ENCODE measurements around the gene RBM4B.

The RBM4B gene

DNA sequence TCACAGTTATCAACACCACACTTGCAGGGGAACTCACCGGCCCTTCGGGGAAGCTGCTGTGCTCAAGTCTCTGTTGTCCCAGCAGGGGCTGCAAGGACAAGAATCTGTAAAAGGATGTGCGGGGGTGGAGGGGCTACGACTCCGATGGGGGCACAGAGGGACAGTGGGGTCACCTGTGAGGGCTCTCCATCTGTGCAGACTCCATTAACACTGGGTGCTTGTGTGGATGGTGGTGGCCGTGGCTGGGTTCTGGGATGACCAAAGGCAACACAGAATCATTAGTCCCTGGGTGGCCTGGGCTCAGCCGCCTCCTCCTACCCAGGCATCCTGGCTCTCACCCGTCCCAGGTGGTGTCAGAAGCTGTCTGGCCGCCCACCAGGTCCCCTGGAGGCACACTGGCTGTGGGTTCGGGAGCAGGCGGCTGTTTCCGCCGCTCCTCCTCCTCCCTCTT, 10.2 kb upstream of the RBM4B start:
- peak in 8 of 56 donors; percentile 4 to 33 (median 15) for DNase-seq

DNA sequence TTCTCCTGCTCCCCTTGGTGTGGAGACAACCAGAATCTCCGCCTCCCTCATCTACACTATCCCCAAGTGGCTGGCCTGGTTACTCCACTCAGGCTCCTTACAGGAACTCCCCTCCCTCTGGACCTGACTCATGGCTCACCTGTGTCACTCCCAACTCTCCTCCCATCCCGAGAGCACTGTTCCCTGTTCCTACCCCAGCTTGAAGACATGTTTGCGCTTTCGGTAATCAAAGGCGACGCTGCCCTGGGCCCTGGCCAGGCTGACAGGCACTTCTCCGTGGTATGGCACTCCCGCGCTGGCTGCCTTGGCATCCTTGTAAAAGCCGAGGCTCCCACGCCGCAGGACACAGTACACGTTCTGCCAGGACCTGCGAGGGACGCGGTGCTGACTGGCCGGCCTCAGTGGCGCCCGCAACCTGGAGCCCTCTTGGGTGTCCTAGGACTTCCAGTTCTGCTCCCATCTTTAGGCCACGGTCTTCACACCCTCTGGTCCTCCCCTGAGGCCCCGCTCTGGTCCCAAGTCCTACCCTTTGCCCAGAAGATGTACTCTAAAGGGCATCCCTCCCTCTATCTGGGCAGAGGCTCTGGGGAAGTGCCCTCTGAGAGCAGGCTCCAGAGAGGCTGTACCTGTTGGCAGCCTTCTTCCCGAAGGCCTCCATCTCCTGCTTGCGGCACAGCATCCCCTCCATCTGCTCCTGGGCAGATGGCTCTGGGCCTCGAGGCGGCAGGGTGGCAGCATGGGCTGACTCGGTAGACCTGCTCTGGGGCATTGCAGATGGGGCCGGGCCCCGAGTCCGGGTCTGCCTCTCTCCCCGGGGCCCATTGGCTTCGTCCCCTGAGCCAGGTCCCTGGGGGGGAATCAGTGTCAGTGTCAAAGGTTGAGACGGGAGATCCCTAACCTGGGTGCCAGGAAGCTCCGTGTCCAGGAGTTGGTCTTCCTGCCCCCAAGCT, 9.4 kb upstream of the RBM4B start:
- DNase-seq, result no peak

DNA sequence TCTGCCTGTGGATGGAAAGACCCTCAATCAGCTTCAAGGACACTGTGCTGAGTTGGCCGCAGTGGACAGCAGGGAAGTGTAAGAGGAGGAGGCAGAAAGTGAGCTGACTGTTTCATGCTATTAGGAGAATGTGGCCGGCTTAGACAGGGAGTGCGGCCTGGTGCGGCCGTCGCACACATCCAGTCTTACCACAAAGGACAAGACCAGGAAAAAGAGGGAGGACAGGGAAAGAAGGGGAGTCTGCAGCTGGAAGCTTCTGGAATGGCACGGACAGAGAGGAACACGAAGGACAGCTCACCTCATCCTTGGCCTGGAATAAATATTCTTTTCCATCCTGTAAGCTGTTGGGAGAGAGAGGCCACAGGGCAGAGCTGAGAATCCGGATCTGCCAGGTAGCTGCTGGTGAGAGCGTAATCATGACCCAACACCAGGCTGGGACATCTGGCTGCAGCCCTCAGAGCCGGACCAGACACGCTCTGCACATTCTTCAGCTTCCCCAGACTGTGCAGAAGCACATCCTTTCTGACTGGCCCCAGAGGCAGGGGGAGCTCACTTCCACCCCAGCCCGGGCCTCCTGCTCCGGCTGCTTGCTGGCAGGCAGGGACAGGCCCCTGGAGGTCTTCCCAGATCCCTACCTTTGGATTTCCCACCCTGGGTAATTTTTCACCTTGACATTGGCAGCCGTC, 8.6 kb upstream of the RBM4B start:
- no peak for DNase-seq

DNA sequence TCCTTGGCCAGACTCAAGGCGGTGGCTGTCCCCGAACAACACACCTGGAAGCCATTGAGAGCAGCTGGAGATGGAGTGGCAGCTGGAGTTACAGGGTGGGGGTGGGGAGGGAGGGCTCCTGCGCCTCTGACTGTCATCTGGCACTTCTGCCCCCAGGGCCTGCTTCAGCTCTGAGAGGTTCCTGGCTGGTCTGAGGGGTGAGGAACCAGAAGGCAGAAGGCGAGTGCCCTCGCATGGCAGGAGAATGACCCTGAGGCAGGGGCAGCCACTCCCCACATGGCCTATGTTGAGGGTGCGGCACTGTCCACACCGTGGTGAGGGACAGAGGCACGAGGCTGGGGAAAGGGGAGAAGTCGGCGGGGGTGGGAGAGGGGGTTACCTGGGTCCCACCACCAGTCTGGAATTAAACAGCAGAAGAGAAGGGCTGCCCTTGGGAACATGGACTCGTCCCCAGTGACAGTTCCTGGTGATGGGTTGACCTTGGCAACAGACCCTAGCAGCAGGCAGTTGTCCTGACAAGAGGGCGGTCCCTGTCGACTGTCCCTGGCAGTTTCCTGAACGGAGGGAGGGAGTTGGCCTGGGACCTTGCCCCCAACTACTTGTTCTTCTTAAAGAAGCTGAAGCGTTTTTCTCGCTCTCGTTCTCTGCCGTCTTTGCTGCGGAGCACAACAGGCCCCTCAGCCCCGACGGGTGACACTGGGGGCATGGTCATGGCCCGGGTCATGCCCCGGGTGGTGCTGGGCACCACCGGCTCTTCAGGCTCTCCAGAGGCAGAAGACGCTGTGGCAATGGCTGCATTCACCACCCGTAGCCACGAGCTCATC, 7.8 kb upstream of the RBM4B start:
- no peak for DNase-seq

DNA sequence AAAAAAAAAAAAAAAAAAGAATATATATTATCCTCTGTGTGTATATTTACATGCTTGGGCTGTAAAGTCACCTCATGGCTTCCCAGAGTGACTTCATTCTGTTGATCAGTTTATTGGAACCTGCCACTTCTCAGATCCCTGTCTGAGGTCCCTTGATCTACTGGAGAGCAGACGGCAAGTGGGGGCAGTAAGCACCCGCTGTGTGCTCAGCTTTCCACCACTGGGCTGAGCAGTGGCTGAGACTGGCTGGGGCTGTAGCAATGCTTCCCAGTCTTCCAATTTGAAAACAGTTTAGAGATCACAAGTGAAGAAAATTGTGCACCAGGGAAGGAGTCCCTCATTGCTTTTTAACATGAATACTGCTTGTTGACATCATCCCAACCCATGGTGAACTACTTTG, 6.9 kb upstream of the RBM4B start:
- DNase-seq, result no peak

DNA sequence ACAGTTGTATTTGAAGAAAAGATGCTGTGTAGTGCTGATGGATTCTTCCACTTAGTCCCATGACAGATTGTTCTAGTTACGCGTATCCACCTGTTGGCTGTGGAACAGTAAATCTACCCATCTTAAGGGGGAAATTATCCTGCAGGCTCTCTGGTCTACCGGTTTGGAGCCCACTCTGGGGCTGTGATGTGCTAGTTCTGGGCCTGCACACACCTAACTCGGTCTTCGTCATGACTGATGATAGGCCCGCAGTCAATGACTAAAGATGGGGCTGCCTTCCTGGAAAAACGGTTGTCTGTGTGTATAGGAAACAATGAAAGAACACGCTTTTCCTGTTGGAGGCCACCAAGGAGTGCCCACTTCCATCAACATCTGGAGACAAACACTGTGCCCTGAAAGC, 6.2 kb upstream of the RBM4B start:
- DNase-seq, result no peak

DNA sequence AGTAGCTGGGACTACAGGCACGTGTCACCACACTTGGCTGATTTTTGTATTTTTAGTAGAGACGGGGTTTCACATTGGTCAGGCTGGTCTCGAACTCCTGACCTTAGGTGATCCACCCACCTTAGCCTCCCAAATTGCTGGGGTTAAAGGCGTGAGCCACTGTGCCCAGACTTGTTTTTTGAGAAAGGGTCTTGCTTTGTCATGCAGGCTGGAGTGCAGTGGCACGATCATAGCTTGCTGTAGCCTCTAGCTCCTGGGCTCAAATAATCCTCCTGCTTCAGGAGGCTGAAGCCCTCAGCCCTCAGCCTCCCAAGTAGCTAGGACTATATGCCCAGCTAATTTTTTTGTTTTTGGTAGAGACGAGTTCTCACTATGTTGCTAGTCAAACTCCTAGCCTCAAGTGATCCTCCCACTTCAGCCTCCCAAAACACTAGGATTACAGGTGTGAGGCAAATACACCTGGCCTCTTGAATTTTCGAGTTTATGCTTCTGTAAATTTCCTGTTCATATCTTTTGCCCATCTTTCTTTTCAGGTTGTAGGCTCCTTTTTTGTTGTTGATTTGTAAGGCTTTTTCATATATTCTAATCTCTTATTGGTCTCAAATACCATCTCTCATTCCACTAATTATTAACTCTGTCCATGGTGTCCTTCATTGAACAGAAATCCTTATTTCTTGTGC, 3.4 kb upstream of the RBM4B start:
- no peak for DNase-seq

DNA sequence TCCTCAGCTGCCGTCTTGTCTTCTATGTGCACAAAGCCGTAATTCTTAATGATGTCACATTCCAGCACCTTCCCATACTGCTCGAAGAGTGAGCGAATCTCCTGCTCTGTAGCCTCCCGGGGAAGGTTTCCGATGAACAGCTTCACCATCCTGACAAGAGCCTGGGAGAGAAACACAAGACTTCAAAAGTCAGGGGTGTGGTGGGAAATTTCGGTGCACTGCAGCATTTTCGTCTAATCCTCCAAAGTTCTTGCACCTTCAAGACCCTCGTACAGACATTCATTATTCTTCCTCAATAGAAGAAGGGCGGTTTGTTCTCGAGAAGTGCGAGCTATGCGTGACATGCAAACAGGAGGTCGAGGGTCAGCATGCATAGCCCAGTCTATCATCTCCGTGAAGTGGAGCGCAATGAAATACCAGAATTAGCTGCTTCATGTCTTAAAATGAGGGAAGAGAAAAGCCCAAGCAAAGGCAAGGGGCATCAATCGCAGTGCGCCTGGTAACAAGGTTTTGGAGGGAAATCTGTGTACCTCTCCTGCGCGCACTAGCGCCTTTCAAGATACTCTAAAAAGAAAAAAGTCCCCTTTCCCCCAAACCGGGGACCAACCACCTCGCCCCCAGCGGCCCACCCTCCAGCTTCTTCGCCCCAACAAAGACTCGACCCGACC, 622 bp downstream of the RBM4B start:
- DNase-seq, result peak in 1 of 56 donors; percentile 59

DNA sequence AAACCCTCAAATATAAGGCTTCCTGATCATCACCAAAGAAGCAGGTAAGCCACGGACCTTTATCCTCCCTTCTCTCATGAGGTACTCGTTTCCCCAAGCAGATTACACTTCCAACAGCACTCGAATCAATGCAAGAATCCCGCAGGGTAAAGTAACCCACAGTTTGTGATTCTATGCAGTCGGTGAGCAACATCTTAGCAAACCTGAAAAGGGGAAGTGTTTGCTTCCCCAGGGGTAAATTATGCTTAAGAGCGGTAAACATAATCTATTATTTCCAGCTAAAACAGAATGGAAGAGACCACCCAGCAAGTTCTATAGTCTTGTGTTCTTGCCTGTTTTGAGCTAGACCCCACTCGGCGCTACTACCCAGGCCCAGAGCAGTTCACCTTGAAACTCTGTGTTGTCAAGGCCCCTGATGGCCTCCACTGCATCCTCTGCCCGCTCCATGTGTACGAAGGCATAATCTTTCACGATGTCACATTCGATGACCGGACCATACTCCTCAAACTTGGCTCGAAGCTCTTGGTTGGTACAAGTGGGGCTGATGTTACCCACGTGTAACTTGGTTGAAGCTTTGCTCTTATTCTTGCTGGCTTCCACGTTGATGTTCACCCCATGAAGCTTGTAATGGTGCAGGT, 1.3 kb downstream of the RBM4B start:
- DNase-seq, result no peak

DNA sequence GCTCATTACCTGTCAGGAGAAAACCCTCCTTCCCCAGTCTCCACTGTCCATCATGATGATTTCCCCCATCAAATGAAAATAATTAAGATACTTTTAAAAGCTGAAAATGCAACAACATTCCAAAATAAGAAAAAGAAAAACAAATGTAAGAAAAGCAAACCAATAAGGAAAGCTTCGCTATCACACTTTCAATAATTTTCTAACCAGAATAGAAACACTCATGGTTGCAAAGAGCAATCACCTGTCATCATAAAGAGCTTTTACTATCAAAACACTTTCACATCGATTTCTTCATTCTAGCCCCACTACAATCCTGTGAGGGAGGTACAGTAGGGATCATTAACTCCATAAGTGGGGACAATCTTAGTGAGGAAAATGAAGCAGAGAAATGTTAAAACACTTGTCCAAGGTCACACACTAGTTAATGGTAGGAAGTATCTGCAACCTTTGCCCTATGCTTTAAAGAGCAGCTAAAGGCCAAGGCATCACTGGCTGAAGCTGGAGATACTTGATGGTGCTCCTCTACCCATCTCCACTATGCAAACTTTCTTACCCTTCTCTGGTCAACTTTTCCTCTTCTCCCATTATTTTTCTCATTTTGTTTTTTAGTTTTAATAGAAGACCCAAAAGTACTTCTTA, 2.6 kb downstream of the RBM4B start:
- DNase-seq, result no peak

DNA sequence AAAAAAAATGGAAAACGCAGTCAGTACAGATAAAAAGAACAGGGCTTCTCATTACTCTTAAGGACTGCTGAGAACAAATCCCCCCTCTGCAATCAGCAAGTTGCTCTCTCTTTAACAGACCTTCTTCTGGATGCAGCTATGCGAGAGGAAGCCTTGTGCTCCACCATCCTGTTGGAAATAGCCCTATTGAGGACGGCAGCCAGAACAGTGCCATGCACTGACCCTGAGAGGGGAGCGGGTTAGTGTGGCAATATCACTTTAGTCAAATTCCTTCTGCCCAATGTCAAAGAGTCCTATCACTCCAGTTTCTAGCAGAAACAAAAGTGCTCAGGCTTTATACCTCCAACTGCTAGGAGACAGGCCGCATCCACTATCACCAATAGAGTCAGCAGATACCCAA, 6.9 kb downstream of the RBM4B start:
- no peak for DNase-seq

DNA sequence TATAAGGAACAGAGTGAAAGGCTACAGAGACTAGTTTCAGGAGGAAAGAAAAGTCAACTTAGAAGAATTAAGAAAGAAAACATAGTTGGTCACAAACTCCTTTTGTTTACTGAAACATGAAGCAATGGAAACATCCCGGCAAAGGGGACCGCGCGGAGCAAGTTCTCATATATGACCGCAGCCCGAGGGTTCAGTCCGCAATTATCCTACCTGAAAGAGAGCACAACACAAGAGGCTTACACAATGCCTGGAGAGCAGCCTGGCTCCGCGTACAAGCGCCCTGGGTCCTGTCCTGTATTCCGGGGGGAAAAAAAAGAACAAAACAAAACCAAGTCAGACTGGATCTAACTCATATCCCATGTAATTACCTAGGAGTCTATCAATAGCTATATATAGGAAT, 12.3 kb downstream of the RBM4B start:
- no peak for DNase-seq

DNA sequence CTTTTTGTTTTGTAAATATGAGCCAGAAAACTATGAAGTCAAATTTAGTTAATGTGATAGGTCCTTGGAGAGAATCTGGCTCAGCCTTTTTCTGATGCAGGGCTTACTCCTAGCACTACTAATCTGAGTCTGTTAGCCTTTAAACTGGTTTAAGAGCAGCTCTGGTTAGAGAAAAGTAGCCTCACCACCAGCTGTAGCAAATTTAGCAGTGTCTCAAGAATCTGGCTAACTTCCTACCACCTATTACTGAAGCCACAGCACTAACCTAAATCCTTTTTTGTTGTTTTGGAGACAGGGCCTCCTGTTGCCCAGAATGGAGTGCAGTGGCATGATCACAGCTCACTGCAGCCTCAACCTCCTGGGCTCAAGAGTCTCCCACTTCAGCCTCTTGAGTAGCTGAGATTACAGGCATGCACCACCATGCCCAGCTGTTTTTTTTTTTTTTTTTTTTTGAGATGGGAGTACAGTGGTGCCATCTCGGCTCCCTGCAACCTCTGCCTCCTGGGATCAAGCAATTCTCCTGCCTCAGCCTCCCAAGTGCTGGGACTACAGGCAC, 13.9 kb downstream of the RBM4B start:
- DNase-seq, result no peak

DNA sequence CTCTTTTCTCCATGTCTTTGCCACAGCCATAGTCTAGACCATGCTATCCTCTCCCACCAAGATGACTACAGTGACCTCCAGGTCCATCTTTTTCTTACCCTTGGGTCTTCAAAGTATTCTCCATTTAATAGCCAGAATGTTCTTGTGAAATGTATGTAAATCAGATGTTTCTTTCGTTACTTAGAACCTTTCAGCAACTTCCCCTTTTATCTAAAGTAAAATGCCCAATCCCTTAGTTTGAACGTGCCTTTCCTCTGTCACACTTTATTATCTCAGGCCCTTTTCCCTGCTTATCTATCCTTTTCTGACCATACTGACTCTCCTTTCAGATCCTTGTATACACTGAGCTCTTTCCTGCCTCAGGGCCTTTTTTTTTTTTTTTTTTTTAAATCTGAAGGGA, 17.9 kb downstream of the RBM4B start:
- DNase-seq, result no peak

DNA sequence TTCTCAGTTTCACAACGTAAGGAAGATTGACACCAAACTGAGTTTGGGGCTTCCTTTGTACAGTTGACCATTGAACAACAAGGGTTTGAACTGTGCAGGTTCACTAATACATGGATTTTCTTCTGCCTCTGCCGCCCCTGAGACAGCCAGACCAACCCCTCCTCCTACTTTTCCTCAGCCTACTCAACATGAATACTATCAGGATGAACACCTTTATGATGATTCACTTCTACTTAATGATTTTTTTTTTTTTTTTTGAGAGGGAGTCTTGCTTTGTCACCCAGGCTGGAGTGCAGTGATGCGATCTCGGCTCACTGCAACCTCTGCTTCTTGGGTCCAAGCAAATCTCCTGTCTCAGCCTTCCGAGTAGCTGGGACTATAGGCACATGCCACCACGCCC, 24.6 kb downstream of the RBM4B start:
- DNase-seq, result peak in 1 of 56 donors; percentile 6

DNA sequence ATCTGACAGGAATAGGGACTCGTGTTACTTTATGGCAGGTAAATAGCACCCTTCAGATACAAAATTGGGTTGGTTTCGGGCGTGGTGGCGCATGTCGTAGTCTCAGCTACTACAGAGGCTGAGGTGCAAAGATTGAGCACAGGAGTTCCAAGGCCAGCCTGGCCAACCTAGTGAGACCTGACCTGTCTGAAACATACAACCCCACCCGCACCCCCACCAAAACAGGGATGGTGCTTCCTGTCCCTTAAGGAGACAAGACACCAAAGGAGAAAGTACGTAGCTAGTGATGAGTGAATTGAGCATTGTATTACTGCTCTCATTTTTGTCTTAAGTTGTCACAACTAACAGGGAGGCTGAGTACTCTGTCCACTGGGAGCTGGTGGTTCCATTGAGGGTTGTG, 25.0 kb downstream of the RBM4B start:
- peak in 1 of 56 donors; percentile 17 for DNase-seq

DNA sequence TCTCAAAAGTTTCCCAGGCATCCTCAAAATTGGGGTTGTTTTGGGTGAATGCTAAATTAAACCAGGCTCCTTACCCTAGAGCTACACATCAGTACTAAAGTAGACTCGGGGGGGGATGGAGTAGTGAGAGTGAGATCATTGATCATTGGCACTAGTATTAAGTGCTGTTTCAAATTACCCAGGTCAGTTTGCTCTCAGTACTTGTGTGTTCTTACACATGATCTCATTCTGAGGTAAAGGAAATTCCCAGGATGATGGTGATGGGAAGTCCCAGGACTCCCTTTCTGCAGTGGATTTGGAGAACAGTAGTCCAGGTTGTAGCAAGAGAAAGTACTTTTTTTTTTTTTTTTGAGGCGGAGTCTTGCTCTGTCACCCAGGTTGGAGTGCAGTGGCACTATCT, 26.7 kb downstream of the RBM4B start:
- no peak for DNase-seq

DNA sequence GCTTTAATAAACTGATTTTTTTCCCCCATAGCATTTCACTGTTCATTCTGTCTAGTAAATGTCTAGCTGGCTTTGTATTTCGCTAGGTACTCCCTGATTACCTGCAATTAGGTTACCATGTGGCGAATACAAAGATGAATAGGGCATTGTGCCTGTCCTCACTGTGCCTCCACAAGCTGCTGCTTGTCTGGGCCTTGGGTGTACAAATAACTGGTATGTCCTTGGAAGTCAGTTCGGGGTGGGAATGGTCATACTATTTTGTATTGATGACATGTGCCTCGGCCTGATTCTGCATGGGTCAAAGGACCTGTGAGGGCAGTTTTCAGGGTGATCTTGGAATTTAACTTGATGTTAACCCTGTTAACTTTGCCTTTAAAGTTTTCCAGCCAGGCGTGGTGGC, 27.8 kb downstream of the RBM4B start:
- DNase-seq, result no peak

DNA sequence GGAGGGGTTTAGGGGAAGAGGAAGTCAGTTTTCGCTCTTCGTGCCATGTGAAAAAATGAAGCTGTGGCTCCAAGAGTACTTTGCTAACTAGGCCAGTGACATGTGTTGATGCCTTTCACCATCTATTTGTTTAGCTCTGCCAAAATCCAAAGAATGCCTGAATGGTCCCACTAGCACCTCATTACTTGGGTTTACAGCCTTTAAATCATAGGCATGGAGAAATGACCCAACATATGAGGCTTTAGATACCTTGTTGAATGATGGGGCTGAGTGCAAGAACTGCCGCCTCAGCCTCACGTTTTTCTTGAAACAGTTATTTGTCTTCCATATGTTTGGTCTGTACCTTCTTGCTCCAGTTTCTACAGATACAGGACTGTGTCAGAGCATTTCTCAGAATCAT, 30.9 kb downstream of the RBM4B start:
- no peak for DNase-seq
